Mononuclear cell (primary cell): ENCODE results near the gene NDUFA1. TPM values are rescaled to one million over a fixed set of nuclear protein-coding genes. Genes with fewer than 3 reads are reported as not detected.
"Not testable (repeated sequence)": the region's sequence is repeated elsewhere in the genome, so short reads cannot be mapped to it uniquely, and the experiment has no call there.

ENCODE experiments used
- H3K27me3 ChIP-seq: 2 replicates; pipeline ENCODE4 v1.6.0; 2011; ENCODE audit warnings: low read length, control low read depth; ENCODE audit not compliant: insufficient read depth
- H3K4me1 ChIP-seq: 2 replicates; pipeline ENCODE4 v1.5.1; 2011; ENCODE audit warnings: mild to moderate bottlenecking, low read length, control low read depth; ENCODE audit not compliant: insufficient read depth
- H3K4me3 ChIP-seq: 2 replicates; pipeline ENCODE4 v1.5.1; 2011; ENCODE audit warnings: mild to moderate bottlenecking, low read length, moderate library complexity
- H3K9me3 ChIP-seq: 2 replicates; pipeline ENCODE4 v1.5.1; 2011; ENCODE audit warnings: low read depth, mild to moderate bottlenecking, control low read depth, low read length
- total RNA-seq: library from RNA; depleted of rRNA; stranded (reverse); fragments of >200 nt; gene quantifications from one replicate; pipeline ENCODE4 v1.2.3, GENCODE V29; 2012

Gene NDUFA1
- total RNA-seq, 1 donor: 41.3 TPM

GRCh38 chrX:119887721-119888425 is 16.2 kb downstream of the NDUFA1 start:
- H3K4me1 ChIP-seq: peaks cover 5% of the 10 kb centered on the region

GRCh38 chrX:119890626-119891025 is 19.0 kb downstream of the NDUFA1 start:
- not testable (repeated sequence) for H3K9me3 ChIP-seq, H3K27me3 ChIP-seq, H3K4me3 ChIP-seq, H3K4me1 ChIP-seq

More at GRCh38 chrX:119887721-119888425, 16.2 kb downstream of the NDUFA1 start:
- Histone ChIP-seq H3K27me3 (no peaks in the 10 kb centered on the region), H3K4me3 (peak overlapping the region; percentile 19), H3K9me3 (no peaks in the 10 kb centered on the region)

- not testable (repeated sequence) for H3K9me3 ChIP-seq, H3K27me3 ChIP-seq, H3K4me3 ChIP-seq, H3K4me1 ChIP-seq
Measured at GRCh38 chrX:119891961-119892692, 20.5 kb downstream of the NDUFA1 start.

GRCh38 chrX:119895843-119896326 is 24.3 kb downstream of the NDUFA1 start, which contains the start of gene AKAP14:
AKAP14 (plus strand) TSS chrX:119895893; CDS start chrX:119903224, 7,331 bp downstream.
- H3K9me3 ChIP-seq: no peaks in the 10 kb centered on the region
- no peaks in the 10 kb centered on the region for H3K4me1 ChIP-seq
- H3K27me3 ChIP-seq: no peaks in the 10 kb centered on the region
- H3K4me3 ChIP-seq: no peak within 1 kb of the TSS

- Histone ChIP-seq H3K4me1 (no peaks in the 10 kb centered on the region), H3K27me3 (no peaks in the 10 kb centered on the region), H3K9me3 (no peaks in the 10 kb centered on the region), H3K4me3 (no peak overlapping the region)
Measured at GRCh38 chrX:119899125-119899524, 27.5 kb downstream of the NDUFA1 start.

GRCh38 chrX:119900976-119901375 is 29.3 kb downstream of the NDUFA1 start:
- H3K9me3 ChIP-seq: no peaks in the 10 kb centered on the region
- H3K4me3 ChIP-seq: no peak overlapping the region
- no peaks in the 10 kb centered on the region for H3K4me1 ChIP-seq
- no peaks in the 10 kb centered on the region for H3K27me3 ChIP-seq

GRCh38 chrX:119916310-119916709 is 44.7 kb downstream of the NDUFA1 start:
- Histone ChIP-seq H3K27me3 (no peaks in the 10 kb centered on the region), H3K4me1 (no peaks in the 10 kb centered on the region), H3K9me3 (no peaks in the 10 kb centered on the region), H3K4me3 (no peak overlapping the region)

- Histone ChIP-seq H3K27me3 (no peaks in the 10 kb centered on the region), H3K4me3 (no peak overlapping the region), H3K4me1 (no peaks in the 10 kb centered on the region), H3K9me3 (no peaks in the 10 kb centered on the region)
Measured at GRCh38 chrX:119917877-119918276, 46.2 kb downstream of the NDUFA1 start.

GRCh38 chrX:119919835-119920585 is 48.4 kb downstream of the NDUFA1 start:
- H3K4me3 ChIP-seq: no peak overlapping the region
- H3K4me1 ChIP-seq: no peaks in the 10 kb centered on the region
- H3K9me3 ChIP-seq: no peaks in the 10 kb centered on the region
- no peaks in the 10 kb centered on the region for H3K27me3 ChIP-seq

GRCh38 chrX:119922391-119922790 is 50.8 kb downstream of the NDUFA1 start:
- H3K27me3 ChIP-seq, H3K4me1 ChIP-seq, H3K9me3 ChIP-seq, H3K4me3 ChIP-seq: not testable (repeated sequence)

Other genes with a start within 250 kb of the NDUFA1 start
- 141 TPM for gene SEPTIN6, start 178.7 kb upstream of the NDUFA1 start, total RNA-seq
- 0.42 TPM for gene SOWAHD, start 113.2 kb upstream of the NDUFA1 start, total RNA-seq
- 6,218 TPM for gene RPL39, start 80.2 kb upstream of the NDUFA1 start, total RNA-seq
- gene UPF3B, start 18.9 kb upstream of the NDUFA1 start, total RNA-seq: 2.3 TPM
- gene RNF113A, start 99 bp upstream of the NDUFA1 start, total RNA-seq: 25.6 TPM
- not detected for gene AKAP14, start 24.1 kb downstream of the NDUFA1 start, total RNA-seq
- gene NKAP, start 71.9 kb downstream of the NDUFA1 start, total RNA-seq: 9.0 TPM
- gene RHOXF2B, start 205.9 kb downstream of the NDUFA1 start, total RNA-seq: under 0.01 TPM
- 0.21 TPM for gene RHOXF1, start 244.1 kb downstream of the NDUFA1 start, total RNA-seq